GM21619 (cell line): Measurements from ENCODE around the gene HSD11B2.

Experiments
- ATAC-seq: cut with Tn5 transposase; IDR thresholded peaks from one replicate; pipeline ENCODE4 v1.9.1; 2021; ENCODE audit not compliant: unreplicated experiment

HSD11B2 gene

DNA sequence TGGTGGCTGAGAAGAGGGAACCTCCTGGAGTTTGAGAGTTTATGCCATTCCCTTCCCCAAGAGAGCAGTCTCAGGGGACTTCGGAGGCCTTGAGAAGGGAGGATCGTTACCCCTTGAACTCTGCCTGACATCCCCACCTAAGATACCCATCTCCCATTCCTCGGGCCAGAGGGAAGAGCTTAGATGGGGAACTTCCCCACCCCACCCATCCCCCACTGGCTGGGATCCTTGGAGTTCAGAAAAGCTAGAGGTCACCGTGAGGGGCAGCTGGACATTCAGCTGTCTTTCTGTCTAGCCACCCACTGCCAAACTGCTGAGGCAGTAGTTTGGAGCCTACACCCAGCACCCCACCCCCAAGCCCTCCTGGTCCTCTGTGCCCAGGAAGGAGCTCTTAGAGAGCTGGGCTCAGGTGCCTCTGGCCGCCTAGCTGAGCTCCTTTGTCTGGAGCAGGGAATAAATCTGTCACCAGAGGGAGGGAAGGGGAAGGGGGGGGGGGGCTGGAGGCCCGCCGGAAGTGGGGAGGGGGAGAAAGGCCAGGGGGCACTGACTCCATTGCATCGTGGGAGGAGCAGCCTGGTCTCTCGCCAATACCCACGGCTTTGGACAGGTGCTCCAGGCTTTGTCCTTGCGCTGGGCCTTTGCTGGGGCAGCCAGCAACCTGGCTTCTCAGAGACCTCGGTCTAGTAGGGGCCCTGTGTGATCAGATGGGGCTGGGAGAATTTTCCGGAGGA, 1.0 kb downstream of the HSD11B2 start:
- ATAC-seq, result no peak

DNA sequence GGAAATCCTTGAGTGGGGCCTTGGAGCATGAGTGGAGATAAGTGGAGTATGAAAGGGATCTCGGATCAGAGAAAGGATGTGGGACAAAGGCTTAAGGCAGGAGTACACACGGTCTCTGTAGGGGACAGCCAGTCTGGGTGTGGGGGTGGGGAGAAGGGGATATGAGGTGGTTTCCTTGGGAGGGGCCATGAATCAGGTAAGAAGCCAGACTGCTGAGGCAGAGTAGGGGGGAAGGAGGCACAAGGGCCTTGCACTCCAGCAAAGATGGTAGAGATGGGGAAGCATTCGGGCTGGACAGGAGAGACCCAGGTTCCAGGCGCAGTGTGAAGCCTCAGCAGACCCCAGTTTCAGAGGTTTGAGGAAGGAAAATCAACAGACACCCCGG, 1.6 kb downstream of the HSD11B2 start:
- no peak for ATAC-seq

DNA sequence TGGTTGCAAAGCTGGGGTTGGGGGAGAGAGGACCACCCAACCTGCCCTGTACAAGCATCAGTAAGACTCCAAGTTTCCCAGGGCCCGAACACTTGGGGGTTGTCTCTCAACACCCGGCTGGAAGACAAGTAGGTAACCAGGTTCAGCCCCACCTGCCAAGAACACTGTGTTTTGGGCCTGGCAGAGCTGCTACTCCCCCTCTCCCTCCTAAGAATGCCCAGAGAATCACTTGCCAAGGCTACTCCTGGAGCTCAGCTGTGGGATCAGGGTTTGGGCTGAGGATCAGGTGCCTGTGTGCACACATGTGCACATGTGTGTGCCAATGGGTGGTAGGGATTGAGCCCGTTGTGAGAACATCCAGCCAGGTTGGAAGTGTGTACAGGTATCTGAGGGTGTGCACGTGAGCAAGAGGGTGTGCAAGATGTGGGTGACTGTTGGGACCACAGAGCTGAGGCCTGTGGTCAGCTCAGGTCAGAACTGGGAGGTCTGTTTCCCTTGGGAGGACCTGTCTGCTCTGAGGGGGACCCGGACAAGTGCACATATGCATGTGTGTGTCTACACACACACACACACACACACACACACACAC, 2.3 kb downstream of the HSD11B2 start:
- ATAC-seq, result no peak

DNA sequence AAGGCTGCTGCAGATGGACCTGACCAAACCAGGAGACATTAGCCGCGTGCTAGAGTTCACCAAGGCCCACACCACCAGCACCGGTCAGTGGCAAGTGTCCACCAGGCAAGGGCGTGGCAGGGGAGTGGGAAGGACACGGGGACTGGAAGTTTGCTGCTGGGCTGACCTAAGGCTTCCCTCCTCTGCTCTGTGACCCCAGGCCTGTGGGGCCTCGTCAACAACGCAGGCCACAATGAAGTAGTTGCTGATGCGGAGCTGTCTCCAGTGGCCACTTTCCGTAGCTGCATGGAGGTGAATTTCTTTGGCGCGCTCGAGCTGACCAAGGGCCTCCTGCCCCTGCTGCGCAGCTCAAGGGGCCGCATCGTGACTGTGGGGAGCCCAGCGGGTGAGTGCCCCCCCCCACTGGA, 4.8 kb downstream of the HSD11B2 start:
- no peak for ATAC-seq

DNA sequence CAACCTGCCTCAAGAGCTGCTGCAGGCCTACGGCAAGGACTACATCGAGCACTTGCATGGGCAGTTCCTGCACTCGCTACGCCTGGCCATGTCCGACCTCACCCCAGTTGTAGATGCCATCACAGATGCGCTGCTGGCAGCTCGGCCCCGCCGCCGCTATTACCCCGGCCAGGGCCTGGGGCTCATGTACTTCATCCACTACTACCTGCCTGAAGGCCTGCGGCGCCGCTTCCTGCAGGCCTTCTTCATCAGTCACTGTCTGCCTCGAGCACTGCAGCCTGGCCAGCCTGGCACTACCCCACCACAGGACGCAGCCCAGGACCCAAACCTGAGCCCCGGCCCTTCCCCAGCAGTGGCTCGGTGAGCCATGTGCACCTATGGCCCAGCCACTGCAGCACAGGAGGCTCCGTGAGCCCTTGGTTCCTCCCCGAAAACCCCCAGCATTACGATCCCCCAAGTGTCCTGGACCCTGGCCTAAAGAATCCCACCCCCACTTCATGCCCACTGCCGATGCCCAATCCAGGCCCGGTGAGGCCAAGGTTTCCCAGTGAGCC, 5.8 kb downstream of the HSD11B2 start:
- no peak for ATAC-seq

DNA sequence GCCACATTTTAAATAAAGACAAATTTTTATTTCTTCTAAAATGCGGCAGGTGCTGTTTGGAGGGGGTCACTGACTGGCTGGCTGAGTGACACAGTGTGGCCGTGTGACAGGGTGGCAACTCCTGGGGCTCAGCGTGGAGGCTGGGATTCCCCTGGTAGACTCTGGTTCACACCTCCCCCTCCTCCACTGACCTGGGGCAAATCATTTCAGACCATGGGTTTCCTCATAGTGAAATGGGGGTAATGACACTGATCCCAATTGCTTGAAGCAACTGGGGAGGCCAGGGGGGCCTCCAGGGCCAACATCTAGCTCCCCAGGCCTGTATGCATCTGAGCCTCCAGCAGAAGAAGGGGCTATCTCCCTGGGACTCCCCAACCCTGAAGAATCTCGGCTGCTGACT, 6.6 kb downstream of the HSD11B2 start:
- no peak for ATAC-seq

DNA sequence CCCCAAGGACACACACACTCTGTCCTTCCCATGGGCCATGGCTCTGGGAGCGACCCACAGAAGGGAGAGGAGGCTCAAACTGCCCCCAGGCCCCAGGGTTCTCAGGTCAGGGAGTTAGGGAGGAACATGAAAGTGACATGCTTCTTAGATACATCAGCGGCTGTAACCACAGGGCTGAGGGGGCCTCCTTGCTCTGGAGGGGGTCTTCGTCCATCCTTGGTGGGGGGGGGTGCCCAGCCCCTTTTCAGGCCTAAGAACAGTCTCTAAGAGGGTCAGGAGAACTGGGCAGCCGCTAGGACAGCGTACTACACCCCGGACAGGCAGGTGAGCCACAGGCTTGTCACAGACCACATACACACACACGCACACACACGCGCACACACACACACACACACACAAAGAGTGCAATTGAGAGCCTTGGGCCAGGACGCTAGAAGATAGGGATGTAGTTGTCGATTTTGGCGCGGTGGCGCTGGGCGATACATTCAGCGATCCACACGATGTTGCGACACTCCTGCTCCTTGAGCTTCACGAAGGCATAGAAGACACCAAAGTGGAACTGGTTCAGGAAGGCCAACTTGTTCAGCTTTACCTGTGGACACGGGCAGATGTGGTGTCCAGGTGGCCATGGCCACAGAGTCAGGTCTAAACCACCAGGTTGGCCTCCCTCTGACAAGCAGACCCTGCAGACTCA, 7.3 kb downstream of the HSD11B2 start:
- no peak for ATAC-seq

DNA sequence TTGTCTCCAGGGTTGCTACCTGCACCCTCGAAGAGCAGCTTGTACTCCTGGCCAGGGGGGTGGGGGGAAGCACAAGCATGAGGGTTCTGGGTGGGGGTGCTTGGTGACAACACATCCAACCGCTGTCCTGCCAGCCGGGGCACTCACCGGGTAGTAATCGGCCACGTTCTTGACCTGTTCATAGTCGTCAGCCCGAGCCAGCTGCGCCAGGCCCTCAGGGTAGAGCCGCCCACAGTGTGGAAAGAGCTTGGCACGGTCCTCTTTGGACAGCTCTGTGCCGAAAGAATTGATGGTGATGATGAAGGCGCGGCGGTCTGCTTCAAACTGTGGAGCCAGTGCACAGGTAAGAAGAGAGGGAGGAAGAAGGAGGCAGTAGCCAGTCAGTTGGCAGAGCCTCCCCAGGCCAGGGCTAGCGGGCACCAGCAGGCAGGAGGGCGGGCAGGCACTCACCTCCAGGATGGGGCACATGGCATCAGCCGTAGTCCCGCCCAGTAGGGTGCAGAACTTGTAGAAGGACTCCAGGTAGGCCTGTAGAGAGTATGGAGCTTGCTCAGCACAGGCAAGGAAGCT, 8.0 kb downstream of the HSD11B2 start:
- no peak for ATAC-seq

DNA sequence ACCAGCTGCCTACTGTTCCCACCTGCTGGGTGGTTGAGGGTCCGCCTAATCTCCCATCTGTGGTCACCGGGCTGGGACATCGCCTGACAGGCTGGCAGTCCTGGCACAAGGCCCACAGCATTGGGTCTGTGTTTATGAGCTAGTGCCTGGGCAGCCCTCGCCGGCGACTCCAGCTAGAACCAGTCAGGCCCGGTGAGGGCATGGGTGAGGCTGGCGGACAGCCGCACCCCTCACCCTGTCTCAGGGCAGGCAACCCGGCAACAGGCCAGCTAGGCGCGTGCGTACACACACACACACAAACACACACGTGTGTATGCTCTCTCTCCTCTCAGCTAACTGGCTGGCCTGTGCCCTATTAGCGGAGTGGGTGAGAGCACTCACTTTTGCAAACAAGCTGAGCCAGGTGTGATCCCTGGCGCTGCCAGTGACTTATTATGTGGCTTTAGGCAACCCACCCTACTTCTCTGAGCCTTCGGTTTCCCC, 10.4 kb downstream of the HSD11B2 start:
- no peak for ATAC-seq

DNA sequence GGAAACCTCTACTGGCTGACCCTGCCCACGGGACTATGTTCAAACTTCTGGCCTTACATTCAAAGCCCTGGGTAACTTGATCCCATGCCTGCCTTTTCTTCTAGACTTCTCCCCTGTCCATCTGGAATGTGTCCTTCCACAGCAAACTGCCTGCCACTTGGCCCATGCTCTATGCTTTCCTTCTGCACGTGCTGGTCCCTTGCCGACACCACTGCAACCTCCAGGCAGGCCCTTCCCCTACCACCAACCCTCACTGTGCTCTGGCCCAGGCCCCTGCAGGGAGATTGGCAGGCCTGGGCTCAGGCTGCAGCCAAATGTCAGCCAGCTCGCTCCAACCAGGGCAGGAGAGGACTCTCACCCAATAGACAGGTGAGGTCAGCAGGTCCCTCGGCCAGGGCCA, 11.0 kb downstream of the HSD11B2 start:
- ATAC-seq, result no peak

DNA sequence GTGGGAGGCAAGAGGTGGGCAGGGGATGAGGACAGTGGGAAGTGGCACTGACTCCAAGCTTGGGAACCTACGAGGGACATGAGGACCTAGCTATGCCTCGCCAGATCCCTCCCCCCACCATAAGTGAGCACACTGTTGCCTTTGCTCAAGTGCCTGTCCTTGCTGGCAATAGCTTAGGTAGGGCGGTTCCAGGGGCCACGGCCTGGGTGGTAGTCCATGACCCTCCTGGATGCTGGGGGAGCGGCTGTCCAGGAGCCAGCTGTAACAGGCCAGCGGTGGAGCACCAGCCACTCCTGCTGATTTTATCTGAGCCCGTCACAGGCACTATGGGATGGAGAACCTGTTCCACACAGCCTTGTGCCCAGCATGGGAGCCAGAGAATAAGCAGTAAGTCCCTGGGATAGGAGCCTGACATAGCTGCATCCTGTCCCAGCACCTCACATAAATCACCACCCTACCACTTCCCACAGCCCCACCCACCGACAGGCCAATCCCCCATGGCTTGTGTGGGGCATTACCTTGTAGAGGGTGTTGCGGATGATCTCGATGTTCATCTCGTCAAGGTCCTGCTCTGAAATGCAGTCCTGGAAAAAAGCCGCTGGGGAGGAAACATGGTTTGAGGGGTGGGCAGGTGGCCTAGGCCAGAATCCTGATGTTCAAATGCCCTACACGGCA, 11.8 kb downstream of the HSD11B2 start:
- no peak for ATAC-seq

DNA sequence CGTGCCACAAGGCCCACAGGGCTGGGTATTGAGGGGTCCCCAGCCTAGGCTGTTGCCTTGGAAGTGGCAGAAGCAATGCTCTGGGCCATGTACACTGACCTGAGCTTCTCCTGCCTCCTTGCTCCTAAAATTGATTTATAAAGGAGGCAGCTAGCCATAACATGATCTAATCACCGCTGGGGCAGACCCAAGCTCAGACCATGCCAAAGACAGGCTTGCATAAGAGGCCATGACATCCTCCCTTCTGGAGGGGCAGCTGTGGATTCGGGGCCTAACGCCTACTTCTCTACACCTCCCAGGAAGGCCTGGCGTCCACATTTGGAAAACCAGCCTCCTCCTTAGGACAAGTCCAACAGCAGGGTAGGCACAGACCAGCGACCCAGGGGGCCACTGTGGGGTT, 12.3 kb downstream of the HSD11B2 start:
- no peak for ATAC-seq

DNA sequence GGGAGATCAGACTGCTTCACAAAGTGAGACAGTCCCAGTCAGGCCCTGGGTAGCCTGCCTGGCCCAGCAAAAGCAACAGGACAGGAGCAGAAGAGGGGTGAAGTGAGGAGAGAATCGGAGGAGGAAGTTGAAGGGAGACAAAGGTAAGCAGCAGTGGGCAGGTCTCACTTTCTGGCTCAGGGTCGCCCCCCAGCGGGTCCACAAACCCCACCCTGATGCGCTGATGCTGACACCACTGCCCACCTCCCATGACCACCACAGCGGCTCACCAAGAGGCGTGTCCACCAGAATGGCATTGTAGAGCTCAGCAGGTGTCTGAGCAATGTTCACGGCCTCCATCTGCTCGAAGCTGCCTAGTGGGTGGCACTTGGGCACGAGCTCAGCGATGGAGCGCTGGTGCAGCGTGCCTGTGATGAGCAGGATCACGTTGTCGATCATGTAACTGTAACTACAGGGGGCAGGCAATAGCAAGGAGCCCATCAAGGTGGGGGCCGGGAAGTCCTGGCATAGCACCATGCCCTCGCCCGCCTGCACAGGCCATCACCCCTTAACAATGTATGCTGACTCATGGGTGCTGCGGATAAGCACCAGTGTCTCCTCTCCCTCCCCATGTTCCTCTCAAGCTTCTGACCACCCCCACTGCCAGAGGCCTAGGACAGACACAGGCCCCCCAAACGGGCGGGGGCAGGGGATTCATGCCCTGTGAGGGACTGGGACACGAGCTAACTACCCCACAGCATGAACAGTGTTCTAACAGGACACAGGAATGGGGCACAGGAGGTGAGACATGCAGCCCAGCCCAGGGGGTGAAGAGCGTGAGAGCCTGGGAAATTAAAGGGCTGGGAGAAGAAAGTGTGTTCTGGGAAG, 13.6 kb downstream of the HSD11B2 start:
- no peak for ATAC-seq

DNA sequence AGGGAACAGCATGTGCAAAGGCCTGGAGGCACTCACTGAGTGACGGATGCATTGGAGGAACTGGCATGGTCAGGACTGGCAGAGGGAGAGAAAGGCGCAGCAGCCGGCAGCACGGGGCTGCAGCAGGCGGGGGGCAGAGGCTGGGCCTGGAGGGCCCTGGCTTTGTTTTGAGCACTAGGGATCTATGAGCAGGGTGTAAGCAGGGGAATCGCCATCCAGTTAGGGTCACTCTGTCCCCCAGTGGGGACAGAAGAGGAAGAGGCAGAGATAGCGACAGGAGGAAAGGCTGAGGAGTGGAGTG, 14.2 kb downstream of the HSD11B2 start:
- no peak for ATAC-seq

DNA sequence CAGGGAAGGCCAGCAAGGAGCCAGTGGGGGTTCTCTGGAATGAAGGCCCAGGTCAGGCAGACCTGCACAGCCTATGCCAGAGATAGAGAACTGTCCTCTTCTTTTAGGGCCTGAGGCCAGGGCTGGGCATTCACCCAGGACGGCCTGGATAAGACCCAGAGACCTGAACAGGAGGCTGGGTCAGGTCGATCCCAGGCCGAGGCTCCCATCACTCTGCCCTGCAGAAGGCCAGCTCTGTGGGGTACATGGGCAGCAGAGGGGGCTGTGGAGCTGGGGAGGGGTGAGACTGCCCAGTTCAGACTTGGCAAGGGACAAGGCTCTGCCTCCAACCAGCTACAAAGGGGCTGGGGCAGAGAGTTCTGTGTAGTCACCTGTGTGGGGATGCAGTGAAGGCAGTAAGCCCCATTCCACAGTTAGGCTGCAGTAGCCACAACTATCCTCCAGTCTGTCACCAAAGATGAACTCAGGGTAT, 14.6 kb downstream of the HSD11B2 start:
- no peak for ATAC-seq

DNA sequence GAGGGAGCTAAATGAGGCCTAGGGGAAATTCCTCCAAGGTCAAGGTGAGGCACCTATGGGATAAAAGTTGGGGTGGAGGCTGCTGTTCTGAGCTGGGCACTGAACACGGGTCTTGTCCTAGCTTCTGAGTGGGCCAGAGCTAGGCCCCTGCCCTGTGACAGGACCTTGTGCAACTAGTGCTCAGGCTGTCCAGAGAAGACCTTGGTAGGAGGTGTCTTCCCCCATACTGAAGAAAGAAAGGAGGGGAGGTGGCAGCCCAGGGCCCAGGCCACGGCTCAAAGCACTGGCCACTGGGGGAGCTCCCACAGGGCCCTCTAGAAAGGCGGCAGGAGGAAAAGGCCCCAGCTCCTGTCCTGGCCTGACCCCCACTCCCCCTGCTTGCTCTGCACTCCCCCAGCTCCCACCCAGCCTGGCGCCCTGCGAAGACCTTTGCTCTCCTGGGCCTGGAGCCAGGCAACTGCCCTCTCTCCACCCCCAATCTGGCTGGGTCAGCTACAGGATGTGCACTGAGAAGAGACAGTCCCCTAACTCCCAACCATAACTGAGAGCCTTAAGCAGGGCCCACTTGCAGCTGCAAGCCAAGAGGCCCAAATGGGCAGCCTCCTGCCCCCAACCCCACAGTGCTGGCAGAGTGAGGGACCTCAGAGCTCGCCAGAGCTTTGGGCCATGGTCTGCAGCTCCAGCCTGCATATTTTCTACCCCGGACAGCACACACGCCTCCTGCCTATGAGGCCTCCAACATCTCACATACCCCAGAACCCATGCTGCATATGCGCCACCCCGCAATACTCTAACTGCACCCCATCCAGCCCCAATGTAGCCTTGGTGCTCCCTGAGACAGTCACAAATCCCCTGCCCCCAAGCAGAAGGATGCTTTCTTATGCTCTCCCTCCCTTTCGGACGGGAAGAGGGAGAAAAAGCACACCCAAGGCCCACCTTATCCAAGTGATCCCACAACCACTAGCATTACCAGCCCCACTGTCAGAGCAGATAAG, 15.3 kb downstream of the HSD11B2 start:
- ATAC-seq, result no peak

DNA sequence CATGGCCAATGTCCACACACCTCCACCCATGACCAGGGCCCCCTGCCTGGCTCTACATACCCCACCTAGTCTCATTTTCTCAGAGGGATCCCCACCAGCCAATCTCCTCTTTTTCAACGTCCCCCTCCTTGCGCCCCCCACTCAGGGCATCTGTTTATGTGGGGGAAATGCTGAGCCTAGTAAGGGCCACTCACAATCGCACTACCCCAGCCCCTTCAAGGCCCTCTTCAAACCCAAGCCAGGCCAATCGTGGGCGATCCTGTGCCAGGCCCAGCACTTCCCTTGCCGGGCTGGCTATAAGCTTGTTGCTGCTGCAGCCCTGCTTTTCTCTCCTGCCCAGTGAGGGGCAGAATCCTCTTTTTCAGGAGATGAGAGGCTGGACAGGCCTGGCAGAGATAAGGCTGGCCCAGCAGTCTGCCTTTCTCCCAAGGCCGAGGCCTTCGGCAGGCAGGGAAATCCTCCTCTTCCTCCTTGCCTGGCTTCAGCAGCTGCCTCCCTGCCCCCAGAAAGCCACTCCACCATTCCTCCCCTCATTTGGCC, 16.1 kb downstream of the HSD11B2 start:
- no peak for ATAC-seq

DNA sequence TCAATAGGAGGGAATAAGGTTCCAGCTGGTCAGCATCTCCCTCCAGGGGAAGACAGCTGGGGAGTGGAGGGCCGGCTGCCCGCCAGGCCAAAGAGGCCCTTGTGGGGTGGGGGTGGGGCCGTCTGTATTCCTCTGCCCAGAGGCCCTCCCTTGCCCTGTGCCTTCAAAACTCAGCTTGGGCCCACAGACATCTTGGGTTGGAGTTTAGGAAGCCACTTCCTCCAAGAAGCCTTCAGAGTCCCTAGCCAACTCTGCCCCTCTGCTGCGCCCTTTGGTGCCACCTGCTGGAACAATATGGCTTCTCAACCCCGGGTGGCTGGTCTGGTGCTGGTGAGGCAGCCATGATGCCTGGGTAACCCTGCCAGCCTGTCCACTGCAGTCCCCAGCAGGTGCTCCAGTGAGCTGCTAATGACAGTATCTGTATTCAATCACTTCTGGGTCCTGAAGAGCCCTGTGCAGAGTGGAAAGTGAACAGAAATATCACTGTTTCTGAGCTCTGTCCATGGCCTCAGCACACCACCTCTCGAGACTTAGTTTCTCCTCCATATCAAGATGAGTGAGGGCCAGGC, 16.7 kb downstream of the HSD11B2 start:
- ATAC-seq, result no peak
